Motor neuron (in vitro differentiated cells): Measurements from ENCODE around the gene MED13L. TPM values are rescaled to one million over a fixed set of nuclear protein-coding genes. Genes with fewer than 3 reads are reported as not detected.

Source experiments
- ATAC-seq, 8 experiments: fragments of 200-7000 bp; cut with Tn5 transposase; replicated peaks in 6 of 8; 2 replicates each; pipeline ENCODE4 v1.8.0; 2021; ENCODE audit warnings: mild to moderate bottlenecking in 8 of 8, moderate library complexity in 8 of 8
- H3K27ac ChIP-seq, 2 donors: fragments of 250-450 bp; sonication (Bioruptor Pico); 2 replicates each; pipeline ENCODE4 v1.9.0; 2021; ENCODE audit warnings: antibody characterized with exemption in 2 of 2, mild to moderate bottlenecking in 2 of 2, moderate library complexity in 1 of 2
- H3K4me1 ChIP-seq, 2 donors: fragments of 250-450 bp; sonication (Bioruptor Pico); replicated peaks in 1 of 2; 2 replicates each; pipeline ENCODE4 v1.6.1; 2021; ENCODE audit warnings: antibody characterized with exemption in 2 of 2, mild to moderate bottlenecking in 2 of 2, moderate library complexity in 1 of 2
- H3K4me3 ChIP-seq, 5 donors: fragments of 250-450 bp; sonication (Bioruptor Pico); 2 replicates each; pipeline ENCODE4 v1.9.0; 2021; ENCODE audit warnings: antibody characterized with exemption in 5 of 5, mild to moderate bottlenecking in 5 of 5, moderate library complexity in 4 of 5
- WGBS, 10 experiments: fragments of 450-650 bp; shearing (Covaris generic); methylation state at CpG; one replicate each; pipeline ENCODE4 v1.0.0; 2022; 5-methylcytosine and 5-hydroxymethylcytosine counted together
- in situ Hi-C, 9 experiments: fragments of 400-800 bp; cut with MboI; loops; one replicate each; pipeline ENCODE4 v1.15.0; 2021; ENCODE audit warnings: low sequenced_read_pairs in 9 of 9, low pct_unique_long_range_greater_than_20kb in 2 of 9; ENCODE audit not compliant: unreplicated experiment in 9 of 9
- total RNA-seq, 8 experiments: library from RNA; unstranded; fragments of 300-600 nt; gene quantifications; 2 replicates each; pipeline versions ENCODE4 v1.2.3 to v1.2.4, GENCODE V29; 2022

Gene MED13L
- total RNA-seq, 8 experiments from 2014 or later: 40.5 to 90.5 (median 66.7) TPM

DNA sequence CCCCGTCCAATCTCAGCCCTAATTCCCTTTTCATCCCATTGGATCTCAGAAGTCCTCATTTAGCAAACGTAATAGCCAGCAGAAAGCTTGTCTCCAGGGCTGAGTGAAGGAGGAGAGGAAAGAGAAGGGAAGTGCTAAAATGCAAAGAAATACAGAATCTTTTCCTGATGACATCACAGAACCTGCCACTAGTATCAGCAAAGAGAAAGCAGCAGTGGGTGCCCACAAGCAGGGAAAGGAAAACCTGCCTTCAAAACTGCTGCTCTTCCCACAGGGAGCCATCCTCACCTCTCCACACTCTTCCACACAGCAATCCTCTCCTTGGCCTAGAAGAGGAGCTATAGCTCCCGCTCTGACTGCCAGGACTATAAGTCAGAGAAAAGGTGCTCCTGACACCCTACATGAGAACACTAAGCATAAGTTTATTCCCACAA is 11.3 kb downstream of the MED13L start:
- Histone ChIP-seq H3K4me3 (no peak overlapping the region), H3K27ac (no peak overlapping the region), H3K4me1 (peaks cover 8 to 23% of the 10 kb centered on the region in 2 donors)
- in situ Hi-C loops: no loop called here
- ATAC-seq: peak; percentile 50 to 91 (median 63)
- 0 to 89% (median 47%) methylated on average over 2 to 3 of the region's 3 CpGs; no CpG with 5 or more reads in 2 of the 10 experiments for WGBS, 10 experiments

DNA sequence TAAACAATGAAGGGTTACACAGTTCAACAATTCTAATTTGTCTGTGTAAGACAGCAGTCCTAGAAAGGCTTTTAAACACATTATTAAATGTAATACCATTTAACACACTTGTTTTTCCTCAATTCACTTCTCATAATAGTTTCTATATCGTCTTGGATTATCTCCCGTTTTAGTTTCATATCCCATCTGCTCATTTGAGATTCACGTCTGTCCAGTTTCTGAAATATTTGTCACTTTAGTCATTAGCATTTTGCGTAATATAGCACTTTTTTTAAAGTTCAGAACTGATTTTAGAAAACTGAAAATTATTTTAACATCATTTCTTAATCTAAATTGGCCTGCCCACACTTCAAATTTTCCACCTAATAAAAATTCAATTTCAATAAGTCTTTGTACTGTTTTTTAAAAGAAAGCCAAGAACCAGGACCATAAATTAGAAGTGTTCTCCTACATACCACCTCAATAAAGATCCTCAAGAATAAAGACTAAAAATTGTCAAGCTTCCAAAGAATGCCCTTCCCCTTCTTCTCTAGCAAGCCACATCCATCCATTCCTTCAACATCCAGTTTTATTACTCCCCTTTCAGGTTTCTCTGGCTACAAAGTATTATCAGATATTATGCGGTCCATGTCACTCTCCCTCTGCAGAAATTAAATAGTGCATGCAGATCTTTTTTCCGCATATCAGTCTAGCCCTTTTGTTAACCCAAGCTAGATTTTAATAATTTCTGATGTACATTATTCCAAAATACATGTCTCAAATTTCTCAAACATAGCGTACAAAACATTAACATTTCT is 11.9 kb downstream of the MED13L start:
- H3K27ac ChIP-seq: no peak overlapping the region
- in situ Hi-C loops: no loop called here
- H3K4me3 ChIP-seq: no peak overlapping the region
- ATAC-seq: peak in 2 of 8 experiments; percentile 40 to 52
- peaks cover 8 to 23% of the 10 kb centered on the region in 2 donors for H3K4me1 ChIP-seq
- 25 to 99% (median 87%) methylated on average over 4 to 7 of the region's 7 CpGs for WGBS, 10 experiments

DNA sequence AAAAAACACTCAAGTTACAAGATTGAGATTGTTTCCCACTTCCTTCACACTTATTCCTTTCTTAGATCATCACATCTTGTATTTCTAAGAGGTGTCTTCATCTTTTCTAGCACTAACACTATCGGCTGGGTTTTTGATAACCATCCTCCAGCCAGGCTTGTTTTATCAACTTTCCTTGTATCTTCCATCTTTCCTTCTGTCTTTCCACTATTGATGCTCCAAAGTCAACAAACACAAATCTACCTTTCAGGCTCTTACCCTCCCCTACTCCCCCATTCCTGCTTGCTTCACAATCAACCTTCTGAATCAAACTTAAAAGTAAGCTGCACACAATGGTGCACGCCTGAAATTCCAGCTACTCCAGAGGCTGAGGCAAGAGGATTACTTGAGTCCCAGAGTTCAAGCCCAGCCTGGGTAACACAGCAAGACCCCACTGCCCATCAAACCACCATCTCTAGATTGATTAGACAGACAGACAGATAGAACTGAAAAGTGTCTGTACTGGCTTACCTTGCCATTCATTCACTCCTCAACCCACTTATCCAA is 12.9 kb downstream of the MED13L start:
- H3K4me3 ChIP-seq: no peak overlapping the region
- in situ Hi-C loops: no loop called here
- peaks cover 8 to 23% of the 10 kb centered on the region in 2 donors for H3K4me1 ChIP-seq
- WGBS, 10 experiments: 40 to 100% (median 91%) methylated on average over 1 to 2 of the region's 2 CpGs; no CpG with 5 or more reads in 1 of the 10 experiments
- no peak for ATAC-seq
- no peak overlapping the region for H3K27ac ChIP-seq

DNA sequence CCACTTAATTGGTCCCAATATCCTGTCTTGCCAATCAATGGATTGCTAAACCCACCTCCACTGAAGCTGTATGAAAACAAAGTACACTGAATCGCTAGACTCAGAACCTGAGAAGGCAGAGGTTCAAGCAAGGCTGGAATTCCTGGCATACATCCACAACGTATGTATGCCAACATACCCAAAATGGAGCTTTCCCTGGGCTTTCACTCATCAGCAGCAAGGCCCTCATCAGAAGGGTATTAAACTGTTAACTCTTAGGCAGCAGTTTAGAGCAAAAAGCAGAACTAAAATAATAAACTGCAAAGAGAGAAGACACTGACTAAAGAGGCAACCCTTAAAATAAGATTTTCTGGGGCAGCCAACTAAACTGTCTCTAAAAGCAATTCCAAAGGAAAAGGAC is 13.6 kb downstream of the MED13L start:
- peaks cover 8 to 23% of the 10 kb centered on the region in 2 donors for H3K4me1 ChIP-seq
- in situ Hi-C loops: no loop called here
- ATAC-seq: no peak
- no peak overlapping the region for H3K4me3 ChIP-seq
- no peak overlapping the region for H3K27ac ChIP-seq
- 32 to 100% (median 71%) methylated on average over 1 to 2 of the region's 2 CpGs; no CpG with 5 or more reads in 2 of the 10 experiments for WGBS, 10 experiments

DNA sequence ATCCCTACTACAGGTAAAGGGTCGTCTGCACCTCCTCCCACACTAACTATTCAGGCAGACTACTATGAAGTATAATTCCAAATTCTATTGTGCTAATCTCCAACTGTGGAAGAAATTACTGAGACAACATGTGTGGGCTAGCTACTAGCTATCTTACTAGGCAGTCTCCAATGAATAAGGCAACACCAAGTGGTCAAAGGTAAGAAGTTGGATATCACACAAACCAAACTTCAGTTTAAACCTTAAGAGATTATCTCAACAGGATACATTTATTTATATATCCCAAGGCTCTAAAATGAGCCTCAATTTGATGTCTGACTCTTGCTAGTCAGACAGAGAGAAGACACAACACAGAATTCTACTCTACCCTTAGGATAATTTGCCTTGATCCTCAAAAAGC is 14.1 kb downstream of the MED13L start:
- no peak overlapping the region for H3K4me3 ChIP-seq
- no peak overlapping the region for H3K27ac ChIP-seq
- WGBS, 10 experiments: 50 to 100% (median 71%) methylated on average over 1 of the region's 1 CpG; no CpG with 5 or more reads in 1 of the 10 experiments
- peaks cover 8 to 23% of the 10 kb centered on the region in 2 donors for H3K4me1 ChIP-seq
- in situ Hi-C loops: no loop called here
- ATAC-seq: no peak

DNA sequence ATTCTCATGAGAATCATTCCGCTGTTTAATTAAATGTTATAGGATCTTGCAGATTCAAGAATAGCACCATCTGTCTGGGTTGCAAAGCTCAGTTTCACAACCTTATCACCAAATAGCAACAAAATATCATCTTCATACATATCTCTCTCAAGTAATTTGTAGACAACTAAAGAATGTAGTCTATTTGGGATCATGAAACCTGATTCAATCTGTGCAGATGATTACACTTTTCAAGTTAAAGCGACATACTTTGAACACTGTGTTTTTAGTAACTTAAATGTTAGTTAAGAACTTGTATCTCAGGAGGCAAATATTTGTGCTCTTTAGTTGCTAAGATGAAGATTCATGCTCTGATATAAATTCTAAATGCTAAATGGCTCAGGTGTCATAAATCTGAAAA is 14.8 kb downstream of the MED13L start:
- no peak for ATAC-seq
- Histone ChIP-seq H3K4me3 (no peak overlapping the region), H3K4me1 (peaks cover 10 to 24% of the 10 kb centered on the region in 2 donors), H3K27ac (no peak overlapping the region)
- in situ Hi-C loops: no loop called here
- 88 to 100% (median 100%) methylated on average over 1 to 2 of the region's 2 CpGs; no CpG with 5 or more reads in 1 of the 10 experiments for WGBS, 10 experiments

DNA sequence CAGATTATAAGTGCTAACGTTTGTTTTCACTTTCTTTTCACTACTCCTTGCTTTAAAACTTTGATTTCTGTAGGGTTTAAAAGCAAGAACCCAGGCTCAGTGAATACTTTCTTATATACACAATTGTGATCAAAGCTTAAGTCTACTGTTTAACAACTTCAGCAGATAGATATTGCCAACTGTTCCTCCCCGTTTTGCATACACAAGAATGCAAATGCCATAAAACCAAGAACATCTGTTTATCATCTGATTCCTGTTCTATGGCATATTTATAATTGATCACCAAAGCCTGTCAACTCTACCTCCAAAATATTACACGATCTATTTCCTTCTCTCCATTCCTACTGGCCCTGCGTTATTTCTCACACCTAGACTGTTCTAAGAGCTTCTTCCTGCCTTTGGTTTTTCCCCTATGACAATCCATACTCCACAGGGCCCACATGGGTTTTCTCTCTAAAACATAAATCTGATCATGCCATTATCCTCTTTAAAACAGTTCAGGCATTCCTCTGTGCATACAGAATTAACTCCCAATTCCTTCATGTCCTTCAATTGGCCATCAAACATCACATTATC is 15.9 kb downstream of the MED13L start:
- Histone ChIP-seq H3K27ac (no peak overlapping the region), H3K4me1 (peaks cover 12 to 27% of the 10 kb centered on the region in 2 donors), H3K4me3 (no peak overlapping the region)
- ATAC-seq: peak in 3 of 8 experiments; percentile 3 to 39 (median 32)
- WGBS, 10 experiments: 0 to 95% (median 76%) methylated on average over 2 to 4 of the region's 4 CpGs
- in situ Hi-C loops: no loop called here

DNA sequence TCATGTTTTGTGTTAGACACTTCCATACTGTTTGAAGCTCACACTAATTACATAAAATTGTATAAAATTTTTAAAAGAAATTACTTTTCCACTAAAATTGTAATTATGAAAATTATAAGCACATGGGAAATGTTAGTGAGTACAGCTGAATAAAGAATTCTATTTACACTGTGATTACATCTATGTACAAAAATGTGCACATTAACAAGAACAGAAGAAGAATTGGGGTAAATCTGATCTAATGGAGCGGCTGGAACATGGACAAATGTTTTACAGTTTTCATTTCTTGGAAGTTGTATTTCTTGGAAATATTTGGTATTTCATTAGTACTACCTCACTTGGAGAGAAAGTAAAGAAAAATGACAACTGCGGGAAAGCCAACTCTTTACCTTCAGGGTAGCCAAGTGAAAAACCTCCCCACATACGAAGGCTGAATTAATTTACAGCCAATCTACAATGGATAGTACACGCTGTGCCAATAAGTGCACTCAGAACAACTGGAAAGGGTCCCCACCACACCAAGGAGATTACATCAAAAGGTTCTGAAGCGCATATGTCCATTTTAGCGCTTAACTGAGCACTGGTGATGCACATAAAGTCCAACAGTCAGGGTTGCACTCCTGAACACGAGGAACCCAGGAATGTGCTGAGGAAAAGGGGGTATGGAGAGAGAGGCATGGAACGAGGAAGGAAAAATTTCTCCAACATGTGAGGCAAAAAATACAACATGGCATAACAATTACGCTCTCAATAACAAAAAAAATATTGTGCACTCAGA is 17.5 kb downstream of the MED13L start:
- no peak overlapping the region for H3K27ac ChIP-seq
- no peak overlapping the region for H3K4me3 ChIP-seq
- H3K4me1 ChIP-seq: peaks cover 4 to 18% of the 10 kb centered on the region in 2 donors
- ATAC-seq: peak in 3 of 8 experiments; percentile 48 to 76 (median 61)
- whole genome bisulfite sequencing, 10 experiments: 19 to 96% (median 84%) methylated on average over 2 to 9 of the region's 9 CpGs
- in situ Hi-C loops: no loop called here

DNA sequence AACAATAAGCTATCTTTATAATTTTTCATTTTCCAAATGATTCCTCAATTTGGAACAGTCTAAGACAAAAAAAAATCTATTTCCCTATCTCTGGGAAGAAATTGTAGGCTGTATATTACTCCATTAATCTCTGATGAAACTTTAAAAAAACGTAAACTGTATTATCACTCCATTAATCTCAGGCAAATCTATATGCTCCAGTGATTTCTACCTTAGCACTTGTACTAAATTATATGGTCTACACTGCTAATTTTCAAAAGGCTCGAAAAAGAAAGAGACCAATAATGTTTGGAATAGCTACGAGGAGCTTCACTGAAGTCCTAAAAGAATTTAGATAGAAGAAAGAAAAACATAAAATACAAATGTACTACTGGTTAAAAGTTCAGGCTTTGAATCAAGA is 19.7 kb downstream of the MED13L start:
- Histone ChIP-seq H3K4me3 (no peak overlapping the region), H3K27ac (no peak overlapping the region), H3K4me1 (peaks cover 4 to 16% of the 10 kb centered on the region in 2 donors)
- in situ Hi-C loops: no loop called here
- ATAC-seq: no peak
- 71 to 100% (median 88%) methylated on average over 1 to 3 of the region's 3 CpGs; no CpG with 5 or more reads in 1 of the 10 experiments for WGBS, 10 experiments

DNA sequence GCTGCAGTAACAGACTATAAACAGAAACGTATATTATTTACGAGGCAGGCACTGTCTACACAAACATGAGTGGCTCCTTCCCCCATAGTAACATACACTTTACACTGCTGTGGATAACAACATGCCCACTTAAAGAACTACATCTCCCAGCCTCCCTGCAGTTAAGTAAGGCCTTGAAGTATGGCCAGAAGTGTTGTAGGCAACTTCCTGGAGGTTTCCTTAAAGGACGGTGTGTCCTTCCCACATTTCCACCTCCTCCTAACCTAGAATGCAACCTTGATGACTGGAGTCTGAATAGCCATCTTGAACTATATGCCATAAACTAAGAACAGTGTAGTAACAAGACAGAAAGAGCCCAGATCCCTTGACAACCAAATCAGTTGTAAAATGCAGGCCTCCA is 20.3 kb downstream of the MED13L start:
- Histone ChIP-seq H3K4me1 (peaks cover 4 to 16% of the 10 kb centered on the region in 2 donors), H3K27ac (no peak overlapping the region), H3K4me3 (no peak overlapping the region)
- WGBS, 10 experiments: 55 to 80% (median 67%) methylated on average over 1 to 3 of the region's 3 CpGs; no CpG with 5 or more reads in 5 of the 10 experiments
- in situ Hi-C loops: no loop called here
- ATAC-seq: peak in 2 of 8 experiments; percentile 17 to 62

DNA sequence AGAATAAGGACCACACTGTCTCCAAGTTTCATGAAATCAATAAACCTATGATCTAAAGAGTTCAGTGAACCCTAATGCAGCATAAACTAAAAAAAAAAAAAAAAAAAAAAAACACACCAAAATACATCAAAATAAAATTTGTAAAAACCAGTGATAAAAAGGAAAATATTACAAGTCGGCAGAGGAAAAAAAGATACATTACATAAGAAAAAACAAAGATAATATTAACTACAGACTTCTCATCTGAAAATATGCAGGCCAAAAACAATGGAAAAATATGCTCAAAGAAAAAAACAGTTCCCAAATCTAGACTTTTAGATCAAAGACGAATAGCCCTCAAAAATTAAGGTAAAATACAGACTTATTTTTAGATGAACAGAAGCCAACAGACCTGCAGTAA is 27.6 kb downstream of the MED13L start:
- no peak overlapping the region for H3K4me3 ChIP-seq
- WGBS, 10 experiments: 84 to 100% (median 94%) methylated on average over 1 to 2 of the region's 2 CpGs; no CpG with 5 or more reads in 1 of the 10 experiments
- no peak for ATAC-seq
- peaks cover 3 to 5% of the 10 kb centered on the region in 2 donors for H3K4me1 ChIP-seq
- in situ Hi-C loops: loop anchor here in 3 of 9 experiments (25.0 kb wide), 1 partner anchor 238 kb away; no protein-coding TSS in a partner anchor
- no peak overlapping the region for H3K27ac ChIP-seq

DNA sequence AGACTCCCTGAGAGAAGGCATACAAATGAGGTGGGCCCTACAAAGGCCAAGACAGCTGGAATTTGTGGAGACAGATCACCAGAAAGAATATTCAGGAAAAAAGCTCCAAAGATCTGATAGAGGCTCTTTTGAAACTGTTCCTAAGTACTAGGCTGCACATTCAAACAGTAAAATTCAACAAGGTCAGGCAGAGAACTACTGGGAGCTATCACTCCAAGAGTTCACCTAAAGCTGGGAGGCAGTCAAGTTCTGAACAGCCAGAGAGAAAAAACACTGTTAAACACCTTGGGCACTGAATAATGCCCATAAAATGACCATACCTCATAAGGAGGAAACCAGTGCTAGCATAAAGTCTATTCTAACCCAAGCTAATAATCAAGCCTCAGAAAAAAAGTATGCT is 28.6 kb downstream of the MED13L start:
- Histone ChIP-seq H3K4me3 (no peak overlapping the region), H3K27ac (no peak overlapping the region), H3K4me1 (peaks cover 3 to 5% of the 10 kb centered on the region in 2 donors)
- in situ Hi-C loops: loop anchor here in 3 of 9 experiments (25.0 kb wide), 1 partner anchor 237 kb away; no protein-coding TSS in a partner anchor
- ATAC-seq: peak in 1 of 8 experiments; percentile 53
